ENCODE results near the gene APLP1.
A peak's percentile ranks its signal among the peaks of the same experiment; 100 is the strongest.

- peak; percentile 75 for TF ChIP-seq EZH2 (IDR thresholded peaks at IDR 0.05; ENCODE audit: low read length, missing control alignments)
- TF ChIP-seq, protein P1, sequence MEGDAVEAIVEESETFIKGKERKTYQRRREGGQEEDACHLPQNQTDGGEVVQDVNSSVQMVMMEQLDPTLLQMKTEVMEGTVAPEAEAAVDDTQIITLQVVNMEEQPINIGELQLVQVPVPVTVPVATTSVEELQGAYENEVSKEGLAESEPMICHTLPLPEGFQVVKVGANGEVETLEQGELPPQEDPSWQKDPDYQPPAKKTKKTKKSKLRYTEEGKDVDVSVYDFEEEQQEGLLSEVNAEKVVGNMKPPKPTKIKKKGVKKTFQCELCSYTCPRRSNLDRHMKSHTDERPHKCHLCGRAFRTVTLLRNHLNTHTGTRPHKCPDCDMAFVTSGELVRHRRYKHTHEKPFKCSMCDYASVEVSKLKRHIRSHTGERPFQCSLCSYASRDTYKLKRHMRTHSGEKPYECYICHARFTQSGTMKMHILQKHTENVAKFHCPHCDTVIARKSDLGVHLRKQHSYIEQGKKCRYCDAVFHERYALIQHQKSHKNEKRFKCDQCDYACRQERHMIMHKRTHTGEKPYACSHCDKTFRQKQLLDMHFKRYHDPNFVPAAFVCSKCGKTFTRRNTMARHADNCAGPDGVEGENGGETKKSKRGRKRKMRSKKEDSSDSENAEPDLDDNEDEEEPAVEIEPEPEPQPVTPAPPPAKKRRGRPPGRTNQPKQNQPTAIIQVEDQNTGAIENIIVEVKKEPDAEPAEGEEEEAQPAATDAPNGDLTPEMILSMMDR (conservative IDR thresholded peaks at IDR 0.05 in 1 of 2, IDR thresholded peaks at IDR 0.05 in 1 of 2; ENCODE audit: low read depth in 1 of 2, low read length in 2 of 2): no peak
Measured at GRCh38 chr19:35860818-35861639, 7.3 kb upstream of the APLP1 start.

Data from fibroblast of lung (primary cell).